CD4-positive, alpha-beta T cell treated with Interleukin-1 beta for 1 hour (primary cell): ENCODE results near the gene LDHD.

ENCODE experiments used
- DNase-seq, 2 donors: peaks; one replicate each; pipeline ENCODE4 v3.0.0-alpha.2; 2020 to 2022

Gene LDHD

GRCh38 chr16:75079346-75079926 is 37.1 kb downstream of the LDHD start:
- no peak for DNase-seq

GRCh38 chr16:75078886-75079285 is 37.7 kb downstream of the LDHD start:
- DNase-seq, result no peak

GRCh38 chr16:75075688-75076268 is 40.8 kb downstream of the LDHD start:
- no peak for DNase-seq

GRCh38 chr16:75074920-75075687 is 41.5 kb downstream of the LDHD start:
- peak; percentile 84 to 85 for DNase-seq

GRCh38 chr16:75074304-75074793 is 42.2 kb downstream of the LDHD start:
- no peak for DNase-seq

- DNase-seq, result no peak
Measured at GRCh38 chr16:75073545-75074303, 42.9 kb downstream of the LDHD start.

GRCh38 chr16:75072239-75072947 is 44.2 kb downstream of the LDHD start:
- no peak for DNase-seq

GRCh38 chr16:75071621-75072020 is 45.0 kb downstream of the LDHD start:
- no peak for DNase-seq

- DNase-seq, result no peak
Measured at GRCh38 chr16:75070012-75070841, 46.4 kb downstream of the LDHD start.

- DNase-seq, result no peak
Measured at GRCh38 chr16:75068085-75069031, 48.2 kb downstream of the LDHD start.

GRCh38 chr16:75066861-75067447 is 49.6 kb downstream of the LDHD start:
- no peak for DNase-seq

- no peak for DNase-seq
Measured at GRCh38 chr16:75065521-75066149, 50.9 kb downstream of the LDHD start.

GRCh38 chr16:75065149-75065505 is 51.5 kb downstream of the LDHD start:
- peak; percentile 13 to 17 for DNase-seq

GRCh38 chr16:75064403-75065148 is 52.0 kb downstream of the LDHD start:
- no peak for DNase-seq

GRCh38 chr16:75063549-75064088 is 53.0 kb downstream of the LDHD start:
- DNase-seq, result no peak

- no peak for DNase-seq
Measured at GRCh38 chr16:75062976-75063346, 53.6 kb downstream of the LDHD start.

- DNase-seq, result no peak
Measured at GRCh38 chr16:75062135-75062975, 54.2 kb downstream of the LDHD start.
